Stimulated activated naive CD8-positive, alpha-beta T cell treated with anti-CD3 and anti-CD28 coated beads, Interleukin-15, Interleukin-2, amounts not matched to agents 100 U/mL and 50 U/mL, for 24 hours (primary cell): ENCODE results near the gene RPL27.

Experiments
- ATAC-seq: fragments of 150-1000 bp; cut with Tn5 transposase; one replicate; pipeline ENCODE4 v1.10.0; 2021
- DNase-seq: peaks from one replicate; pipeline ENCODE4 v3.0.0; 2021

The RPL27 gene

GRCh38 chr17:43051969-43052368 is 53.8 kb downstream of the RPL27 start:
- no peak for DNase-seq
- no peak for ATAC-seq
